ENCODE data around the gene BLM. TPM values are rescaled to one million over a fixed set of nuclear protein-coding genes. Genes with fewer than 3 reads are reported as not detected.

BLM gene
- total RNA-seq, 4 donors from 2014 or later, result 0.15 to 2.8 (median 1.4) TPM

DNA sequence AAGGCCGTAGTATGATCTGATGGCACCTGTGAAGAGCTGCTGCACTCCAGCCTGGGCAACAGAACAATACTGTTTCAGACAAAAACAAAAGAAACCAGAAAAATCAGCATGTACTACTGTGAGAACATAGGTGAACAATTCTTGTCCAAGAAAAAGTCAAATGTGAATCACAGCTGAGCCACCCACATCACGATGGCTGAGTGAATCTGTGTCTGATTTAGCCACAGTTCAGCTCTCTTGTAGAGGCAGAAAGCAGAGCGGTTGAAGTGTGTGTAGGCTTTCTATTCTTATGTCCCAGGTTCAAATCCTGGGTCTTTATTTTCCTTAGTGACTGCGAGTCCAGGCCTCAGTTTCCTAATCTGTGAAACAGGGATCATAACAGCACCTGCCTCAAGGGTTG, 146.8 kb downstream of the BLM start:
- H3K4me3 ChIP-seq, result no peak overlapping the region
- H3K27ac ChIP-seq, result no peak overlapping the region
- H3K9me3 ChIP-seq, result no peaks in the 10 kb centered on the region
- H3K27me3 ChIP-seq, result peaks cover 14% of the 10 kb centered on the region
- no peaks in the 10 kb centered on the region for H3K36me3 ChIP-seq
- peaks cover 0 to 3% (median under 1%) of the 10 kb centered on the region in 3 donors for H3K4me1 ChIP-seq
- ATAC-seq, result no peak
- TF ChIP-seq POLR2AphosphoS5 (IDR thresholded peaks at IDR 0.05) (no peak), EP300 (IDR thresholded peaks at IDR 0.05) (no peak), POLR2A (IDR thresholded peaks at IDR 0.05) (no peak)
- TF ChIP-seq, protein P1, sequence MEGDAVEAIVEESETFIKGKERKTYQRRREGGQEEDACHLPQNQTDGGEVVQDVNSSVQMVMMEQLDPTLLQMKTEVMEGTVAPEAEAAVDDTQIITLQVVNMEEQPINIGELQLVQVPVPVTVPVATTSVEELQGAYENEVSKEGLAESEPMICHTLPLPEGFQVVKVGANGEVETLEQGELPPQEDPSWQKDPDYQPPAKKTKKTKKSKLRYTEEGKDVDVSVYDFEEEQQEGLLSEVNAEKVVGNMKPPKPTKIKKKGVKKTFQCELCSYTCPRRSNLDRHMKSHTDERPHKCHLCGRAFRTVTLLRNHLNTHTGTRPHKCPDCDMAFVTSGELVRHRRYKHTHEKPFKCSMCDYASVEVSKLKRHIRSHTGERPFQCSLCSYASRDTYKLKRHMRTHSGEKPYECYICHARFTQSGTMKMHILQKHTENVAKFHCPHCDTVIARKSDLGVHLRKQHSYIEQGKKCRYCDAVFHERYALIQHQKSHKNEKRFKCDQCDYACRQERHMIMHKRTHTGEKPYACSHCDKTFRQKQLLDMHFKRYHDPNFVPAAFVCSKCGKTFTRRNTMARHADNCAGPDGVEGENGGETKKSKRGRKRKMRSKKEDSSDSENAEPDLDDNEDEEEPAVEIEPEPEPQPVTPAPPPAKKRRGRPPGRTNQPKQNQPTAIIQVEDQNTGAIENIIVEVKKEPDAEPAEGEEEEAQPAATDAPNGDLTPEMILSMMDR (IDR thresholded peaks at IDR 0.05), result no peak
- 87 to 90% methylated on average over 3 to 4 of the region's 4 CpGs for WGBS, 2 donors (ENCODE audit: low coverage in 1 of 2)

DNA sequence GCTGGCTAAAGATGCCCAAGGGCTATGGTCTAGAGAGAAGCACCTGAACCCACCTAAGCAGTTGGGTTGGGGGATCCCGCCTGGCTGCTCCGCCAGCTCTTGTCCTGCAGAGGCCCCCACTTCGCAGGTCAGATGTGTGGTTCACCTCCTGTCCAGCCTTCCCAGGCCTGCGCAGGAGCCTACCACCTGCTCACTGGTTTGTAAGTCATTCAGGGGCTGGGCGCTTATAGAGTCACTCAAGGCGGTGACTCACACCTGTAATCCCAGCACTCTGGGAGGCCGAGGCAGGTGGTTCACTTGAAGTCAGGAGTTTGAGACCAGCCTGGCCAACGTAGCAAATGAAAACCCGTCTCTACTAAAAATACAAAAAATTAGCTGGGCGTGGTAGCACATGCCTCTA, 147.4 kb downstream of the BLM start:
- Histone ChIP-seq H3K4me1 (peaks cover 0 to 8% (median 6%) of the 10 kb centered on the region in 3 donors), H3K4me3 (no peak overlapping the region), H3K27me3 (peaks cover 14% of the 10 kb centered on the region), H3K27ac (no peak overlapping the region), H3K9me3 (no peaks in the 10 kb centered on the region), H3K36me3 (no peaks in the 10 kb centered on the region)
- ATAC-seq, result no peak
- 89 to 100% methylated on average over 2 to 3 of the region's 10 CpGs for WGBS, 2 donors (ENCODE audit: low coverage in 1 of 2)
- TF ChIP-seq EP300 (IDR thresholded peaks at IDR 0.05), result no peak
- no peak for TF ChIP-seq POLR2AphosphoS5 (IDR thresholded peaks at IDR 0.05)
- TF ChIP-seq, protein P1 (IDR thresholded peaks at IDR 0.05), result no peak
- TF ChIP-seq POLR2A (IDR thresholded peaks at IDR 0.05), result no peak

- Histone ChIP-seq H3K36me3 (no peaks in the 10 kb centered on the region), H3K4me3 (no peak overlapping the region), H3K9me3 (no peaks in the 10 kb centered on the region), H3K27me3 (peaks cover 14% of the 10 kb centered on the region), H3K4me1 (peaks cover 0 to 20% (median 17%) of the 10 kb centered on the region in 3 donors), H3K27ac (no peak overlapping the region)
- 90 to 100% methylated on average over 2 to 4 of the region's 4 CpGs for WGBS, 2 donors (ENCODE audit: low coverage in 1 of 2)
- TF ChIP-seq EP300 (IDR thresholded peaks at IDR 0.05), result no peak
- TF ChIP-seq, protein P1 (IDR thresholded peaks at IDR 0.05), result no peak
- ATAC-seq, result no peak
Observed at GRCh38 chr15:90865702-90866101, 148.6 kb downstream of the BLM start.

Small RNAs within 50 kb of the gene (small RNA-seq; reads per million reads assigned to genes)
- gene RF00093, result 0 reads per million in 4 donors
- 0 reads per million in 4 donors for gene RN7SL363P

Other genes starting within 250 kb of the BLM start
- gene CRTC3, start 187.4 kb upstream of the BLM start, total RNA-seq, result 10 to 100 TPM; 44.5 to 68.6 (median 65.6) TPM
- gene FURIN, start 151.2 kb downstream of the BLM start, total RNA-seq, result 10 to 100 TPM; 34.1 to 75.4 (median 59.8) TPM
- gene FES, start 167.2 kb downstream of the BLM start, total RNA-seq, result 10 to 100 TPM; 40.1 to 70.4 (median 43.5) TPM
- 10 to 100 TPM; 19.4 to 58.2 (median 44.9) TPM for gene MAN2A2, start 186.0 kb downstream of the BLM start, total RNA-seq
- gene HDDC3, start 215.2 kb downstream of the BLM start, total RNA-seq, result 10 to 100 TPM in 2 of 4 donors, 1 to 10 TPM in 2; 5.9 to 17.1 (median 8.3) TPM
- 100 to 1,000 TPM in 2 of 4 donors, 10 to 100 TPM in 2; 63.7 to 116 (median 100) TPM for gene UNC45A, start 217.9 kb downstream of the BLM start, total RNA-seq
- 10 to 100 TPM in 2 of 4 donors, 1 to 10 TPM in 2; 5.3 to 11.1 (median 9.0) TPM for gene RCCD1, start 237.5 kb downstream of the BLM start, total RNA-seq